Mammary epithelial cell (primary cell): ENCODE data around the gene DDX51.

Experiments used
- EZH2 ChIP-seq: IDR thresholded peaks from 2 replicates; pipeline ENCODE4 v1.6.1; 2012; ENCODE audit warnings: low read length, inconsistent platforms, borderline replicate concordance
- TF ChIP-seq, protein P1 (sequence below), 2 donors: IDR thresholded peaks in 1 of 2; conservative IDR thresholded peaks in 1 of 2; 2 replicates each; pipeline ENCODE4 v1.5.1; 2011 to 2012; ENCODE audit warnings: inconsistent platforms in 2 of 2, low read length in 2 of 2, mild to moderate bottlenecking in 2 of 2, control low read depth in 1 of 2, low read depth in 1 of 2; ENCODE audit not compliant: insufficient read depth in 1 of 2; ENCODE audit errors: extremely low read depth in 1 of 2

DNA sequence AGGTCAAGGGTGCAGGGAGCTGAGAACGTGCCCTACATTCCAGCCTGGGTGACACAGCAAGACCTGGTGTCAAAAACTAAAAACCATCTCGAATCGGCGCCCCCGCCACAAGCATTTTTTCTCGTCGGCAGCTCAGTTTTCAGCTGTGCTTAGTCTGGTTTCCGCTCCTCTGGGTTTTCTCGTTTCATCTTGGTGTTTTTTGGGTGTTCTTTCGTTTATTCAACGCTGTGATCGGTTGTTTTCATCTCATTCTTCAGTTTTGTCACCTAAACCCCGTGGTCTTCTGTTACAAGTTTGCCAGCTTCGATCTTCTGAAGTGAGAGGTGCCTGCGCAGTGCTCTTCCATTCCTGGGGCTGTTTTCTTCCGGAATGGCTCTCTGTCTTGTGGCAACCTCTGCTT, 41.6 kb upstream of the DDX51 start:
- TF ChIP-seq, protein P1, sequence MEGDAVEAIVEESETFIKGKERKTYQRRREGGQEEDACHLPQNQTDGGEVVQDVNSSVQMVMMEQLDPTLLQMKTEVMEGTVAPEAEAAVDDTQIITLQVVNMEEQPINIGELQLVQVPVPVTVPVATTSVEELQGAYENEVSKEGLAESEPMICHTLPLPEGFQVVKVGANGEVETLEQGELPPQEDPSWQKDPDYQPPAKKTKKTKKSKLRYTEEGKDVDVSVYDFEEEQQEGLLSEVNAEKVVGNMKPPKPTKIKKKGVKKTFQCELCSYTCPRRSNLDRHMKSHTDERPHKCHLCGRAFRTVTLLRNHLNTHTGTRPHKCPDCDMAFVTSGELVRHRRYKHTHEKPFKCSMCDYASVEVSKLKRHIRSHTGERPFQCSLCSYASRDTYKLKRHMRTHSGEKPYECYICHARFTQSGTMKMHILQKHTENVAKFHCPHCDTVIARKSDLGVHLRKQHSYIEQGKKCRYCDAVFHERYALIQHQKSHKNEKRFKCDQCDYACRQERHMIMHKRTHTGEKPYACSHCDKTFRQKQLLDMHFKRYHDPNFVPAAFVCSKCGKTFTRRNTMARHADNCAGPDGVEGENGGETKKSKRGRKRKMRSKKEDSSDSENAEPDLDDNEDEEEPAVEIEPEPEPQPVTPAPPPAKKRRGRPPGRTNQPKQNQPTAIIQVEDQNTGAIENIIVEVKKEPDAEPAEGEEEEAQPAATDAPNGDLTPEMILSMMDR (conservative IDR thresholded peaks at IDR 0.05 in 1 of 2, IDR thresholded peaks at IDR 0.05 in 1 of 2; ENCODE audit: extremely low read depth in 1 of 2, insufficient read depth in 1 of 2, low read depth in 1 of 2, low read length in 2 of 2): no peak
- TF ChIP-seq EZH2: no peak
